HuH-7.5 (cell line): ENCODE measurements around the gene IL37.

Source experiments
- DNase-seq: peaks from one replicate; pipeline ENCODE4 v3.0.0; 2011; ENCODE audit warnings: low spot score

IL37 gene

GRCh38 chr2:112910865-112911264 is at the start of gene IL37:
Gene IL37 (plus strand): TSS chr2:112911165. CDS start chr2:112913013, 1,848 bp downstream.
- no peak for DNase-seq

- DNase-seq, result no peak
Observed at GRCh38 chr2:112864072-112864471, 46.9 kb upstream of the IL37 start.

- no peak for DNase-seq
Observed at GRCh38 chr2:112866128-112866835, 44.7 kb upstream of the IL37 start.

- no peak for DNase-seq
Observed at GRCh38 chr2:112867701-112868631, 43.0 kb upstream of the IL37 start.

GRCh38 chr2:112869258-112869842 is 41.6 kb upstream of the IL37 start:
- DNase-seq, result no peak

GRCh38 chr2:112870841-112871835 is 39.8 kb upstream of the IL37 start:
- no peak for DNase-seq

GRCh38 chr2:112876257-112876970 is 34.6 kb upstream of the IL37 start:
- no peak for DNase-seq

GRCh38 chr2:112876971-112877361 is 34.0 kb upstream of the IL37 start:
- DNase-seq, result no peak

GRCh38 chr2:112877423-112877822 is 33.5 kb upstream of the IL37 start:
- no peak for DNase-seq

GRCh38 chr2:112879491-112880041 is 31.4 kb upstream of the IL37 start:
- no peak for DNase-seq

- no peak for DNase-seq
Observed at GRCh38 chr2:112880091-112880531, 30.9 kb upstream of the IL37 start.

GRCh38 chr2:112880696-112881095 is 30.3 kb upstream of the IL37 start:
- DNase-seq, result no peak

GRCh38 chr2:112881217-112881985 is 29.6 kb upstream of the IL37 start:
- DNase-seq, result no peak

- DNase-seq, result no peak
Observed at GRCh38 chr2:112883669-112884068, 27.3 kb upstream of the IL37 start.

- peak; percentile 86 for DNase-seq
Observed at GRCh38 chr2:112884869-112885505, 26.0 kb upstream of the IL37 start.

- no peak for DNase-seq
Observed at GRCh38 chr2:112885506-112885902, 25.5 kb upstream of the IL37 start.

GRCh38 chr2:112886291-112886690 is 24.7 kb upstream of the IL37 start:
- no peak for DNase-seq

GRCh38 chr2:112887964-112888749 is 22.8 kb upstream of the IL37 start:
- no peak for DNase-seq
